Stomach (tissue), 4 donors: ENCODE data around the gene SVOP.
"Not testable (repeated sequence)": the region's sequence is repeated elsewhere in the genome, so short reads cannot be mapped to it uniquely, and the experiment has no call there.

Experiments used
- EP300 ChIP-seq: sonication (generic); formaldehyde crosslinking; IDR thresholded peaks from one replicate; pipeline ENCODE4 v1.6.1; 2017; ENCODE audit warnings: antibody characterized with exemption
- POLR2A ChIP-seq, 4 donors: fragments of 450-650 bp; IDR thresholded peaks; one replicate each; pipeline ENCODE4 v1.6.1; 2016; ENCODE audit warnings: antibody characterized with exemption in 4 of 4, control low read depth in 2 of 4, mild to moderate bottlenecking in 1 of 4, moderate library complexity in 1 of 4
- POLR2AphosphoS5 ChIP-seq, 3 donors: sonication (generic); formaldehyde crosslinking; IDR thresholded peaks; one replicate each; pipeline ENCODE4 v1.6.1; 2016; ENCODE audit warnings: antibody characterized with exemption in 3 of 3
- TF ChIP-seq, protein P1 (sequence below), 7 experiments: fragments of 450-650 bp in 4 of 7; fragments of 200-600 bp in 3 of 7; sonication (generic) in 3 of 7; IDR thresholded peaks; one replicate each; pipeline ENCODE4 v1.5.1; 2016 to 2019; ENCODE audit warnings: antibody characterized with exemption in 7 of 7, control low read depth in 2 of 7, mild to moderate bottlenecking in 1 of 7

DNA sequence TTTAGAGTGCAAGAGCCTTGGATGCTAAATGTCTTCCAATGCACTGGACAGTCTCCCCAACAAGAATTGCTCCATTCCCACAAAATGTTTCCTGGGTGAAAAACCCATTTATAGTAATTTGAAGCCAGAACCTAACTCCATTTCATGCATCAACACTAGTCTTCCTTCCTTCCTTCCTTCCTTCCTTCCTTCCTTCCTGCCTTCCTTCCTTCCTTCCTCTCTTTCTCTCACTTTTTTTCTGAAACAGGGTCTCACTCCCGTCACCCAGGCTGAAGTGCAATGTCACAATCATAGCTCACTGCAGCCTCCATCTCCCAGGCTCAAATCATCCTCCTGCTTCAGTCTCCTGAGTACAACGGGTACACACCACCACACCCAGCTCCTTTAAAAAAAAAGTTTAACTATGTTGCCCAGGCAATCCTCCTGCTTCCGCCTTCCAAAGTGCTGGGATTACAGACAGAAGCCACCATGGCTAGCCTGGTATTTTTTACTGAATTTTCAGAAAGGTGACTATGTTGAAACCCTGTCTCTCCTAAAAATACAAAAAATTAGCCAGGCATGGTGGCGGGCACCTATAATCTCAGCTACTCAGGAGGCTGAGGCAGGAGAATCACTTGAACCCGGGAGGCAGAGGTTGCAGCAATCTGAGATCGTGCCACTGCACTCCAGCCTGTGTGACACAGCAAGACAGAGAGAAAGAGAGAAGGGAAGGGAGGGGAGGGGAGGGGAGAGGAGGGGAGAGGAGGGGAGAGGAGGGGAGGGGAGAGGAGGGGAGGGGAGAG, 161.5 kb downstream of the SVOP start:
- TF ChIP-seq, protein P1, sequence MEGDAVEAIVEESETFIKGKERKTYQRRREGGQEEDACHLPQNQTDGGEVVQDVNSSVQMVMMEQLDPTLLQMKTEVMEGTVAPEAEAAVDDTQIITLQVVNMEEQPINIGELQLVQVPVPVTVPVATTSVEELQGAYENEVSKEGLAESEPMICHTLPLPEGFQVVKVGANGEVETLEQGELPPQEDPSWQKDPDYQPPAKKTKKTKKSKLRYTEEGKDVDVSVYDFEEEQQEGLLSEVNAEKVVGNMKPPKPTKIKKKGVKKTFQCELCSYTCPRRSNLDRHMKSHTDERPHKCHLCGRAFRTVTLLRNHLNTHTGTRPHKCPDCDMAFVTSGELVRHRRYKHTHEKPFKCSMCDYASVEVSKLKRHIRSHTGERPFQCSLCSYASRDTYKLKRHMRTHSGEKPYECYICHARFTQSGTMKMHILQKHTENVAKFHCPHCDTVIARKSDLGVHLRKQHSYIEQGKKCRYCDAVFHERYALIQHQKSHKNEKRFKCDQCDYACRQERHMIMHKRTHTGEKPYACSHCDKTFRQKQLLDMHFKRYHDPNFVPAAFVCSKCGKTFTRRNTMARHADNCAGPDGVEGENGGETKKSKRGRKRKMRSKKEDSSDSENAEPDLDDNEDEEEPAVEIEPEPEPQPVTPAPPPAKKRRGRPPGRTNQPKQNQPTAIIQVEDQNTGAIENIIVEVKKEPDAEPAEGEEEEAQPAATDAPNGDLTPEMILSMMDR (IDR thresholded peaks at IDR 0.05): not testable (repeated sequence)
- TF ChIP-seq POLR2A (IDR thresholded peaks at IDR 0.05); EP300; POLR2AphosphoS5 (IDR thresholded peaks at IDR 0.05): not testable (repeated sequence)
